ENCODE measurements around the gene PEPD.
"Not testable (repeated sequence)": the region's sequence is repeated elsewhere in the genome, so short reads cannot be mapped to it uniquely, and the experiment has no call there.

The PEPD gene

GRCh38 chr19:33521480-33522370, at the start of gene PEPD:
Gene PEPD (minus strand): TSS chr19:33521791. CDS start chr19:33521760, 31 bp downstream.
- H3K27ac ChIP-seq, result no peak within 1 kb of the TSS
- no peak for TF ChIP-seq CTCF (IDR thresholded peaks at IDR 0.05)
- TF ChIP-seq ZFX (IDR thresholded peaks at IDR 0.05; ENCODE audit: borderline replicate concordance), result no peak

DNA sequence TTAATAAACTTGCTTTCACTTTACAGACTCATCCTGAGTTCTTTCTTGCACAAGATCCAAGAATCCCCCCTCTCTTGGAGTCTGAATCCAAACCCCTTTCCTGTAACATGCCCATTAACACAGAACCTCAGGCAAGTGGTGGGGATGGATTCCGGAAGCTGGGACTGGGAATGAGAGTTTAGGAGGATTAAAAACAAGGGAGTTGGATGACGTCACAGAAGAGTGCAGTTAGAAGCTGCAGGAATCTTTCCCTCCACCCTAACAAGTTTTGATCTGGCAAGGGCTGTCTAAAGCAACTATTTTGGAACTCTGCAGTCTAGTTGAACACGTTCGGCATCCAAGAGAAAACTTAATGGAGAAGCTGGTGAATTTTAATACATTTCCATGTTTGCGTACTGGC, 48.2 kb upstream of the PEPD start:
- H3K27ac ChIP-seq, result no peak overlapping the region
- TF ChIP-seq ZFX (IDR thresholded peaks at IDR 0.05; ENCODE audit: borderline replicate concordance) (no peak), CTCF (IDR thresholded peaks at IDR 0.05) (no peak)

- TF ChIP-seq ZFX (IDR thresholded peaks at IDR 0.05; ENCODE audit: borderline replicate concordance) (no peak), CTCF (IDR thresholded peaks at IDR 0.05) (no peak)
- no peak overlapping the region for H3K27ac ChIP-seq
These were observed 47.1 kb upstream of the PEPD start for GRCh38 chr19:33568706-33569105.

DNA sequence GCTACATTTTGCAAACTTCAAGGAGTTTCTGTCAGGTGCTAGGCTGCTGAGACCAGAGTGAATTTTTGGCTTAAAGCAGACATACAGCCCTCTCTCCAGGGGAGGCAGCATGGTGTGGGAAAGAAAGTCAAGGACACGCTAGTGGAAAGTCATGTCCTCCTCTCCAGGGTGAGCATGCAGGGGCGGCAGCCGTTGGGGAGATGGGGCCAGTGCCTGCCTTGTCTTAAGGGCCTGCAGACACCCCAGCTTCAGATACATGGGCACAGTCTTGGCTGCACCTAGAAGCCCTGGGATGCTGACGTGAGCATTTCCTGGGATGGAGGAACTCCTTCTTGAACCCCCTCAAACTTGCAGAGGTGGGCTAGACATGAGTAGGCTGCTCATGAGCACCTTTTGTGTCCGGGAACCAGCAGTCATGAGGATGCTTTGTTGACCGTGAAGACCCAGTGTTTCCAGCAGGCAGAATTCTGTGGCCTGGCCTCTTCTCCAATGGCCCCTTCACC, 43.3 kb upstream of the PEPD start:
- no peak overlapping the region for H3K27ac ChIP-seq

DNA sequence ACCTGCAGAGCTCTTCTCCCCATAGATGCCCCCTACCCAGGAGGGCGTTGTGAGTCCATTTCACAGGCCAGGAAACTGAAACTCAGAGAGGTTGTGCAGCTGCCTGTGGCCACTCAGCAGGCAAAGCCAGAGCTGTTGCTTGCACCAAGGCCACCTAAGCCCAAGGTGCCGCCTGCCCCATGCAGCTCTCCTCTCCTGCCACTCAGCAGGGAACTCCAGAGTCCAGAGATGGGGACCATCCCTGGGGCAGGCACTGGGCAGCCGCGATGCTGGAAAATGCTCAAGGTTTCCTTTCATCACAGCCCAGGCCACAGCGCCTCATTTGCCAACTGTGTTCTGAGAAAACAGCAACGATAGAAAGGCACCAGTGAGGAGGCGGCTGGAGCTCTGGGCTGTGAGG, 41.0 kb upstream of the PEPD start:
- TF ChIP-seq CTCF (IDR thresholded peaks at IDR 0.05) (no peak), ZFX (IDR thresholded peaks at IDR 0.05; ENCODE audit: borderline replicate concordance) (no peak)
- no peak overlapping the region for H3K27ac ChIP-seq

More for the DNA sequence above, 43.3 kb upstream of the PEPD start:
- TF ChIP-seq ZFX (IDR thresholded peaks at IDR 0.05; ENCODE audit: borderline replicate concordance) (no peak), CTCF (IDR thresholded peaks at IDR 0.05) (no peak)

GRCh38 chr19:33561666-33562065, 40.1 kb upstream of the PEPD start:
- H3K27ac ChIP-seq, result not testable (repeated sequence)

DNA sequence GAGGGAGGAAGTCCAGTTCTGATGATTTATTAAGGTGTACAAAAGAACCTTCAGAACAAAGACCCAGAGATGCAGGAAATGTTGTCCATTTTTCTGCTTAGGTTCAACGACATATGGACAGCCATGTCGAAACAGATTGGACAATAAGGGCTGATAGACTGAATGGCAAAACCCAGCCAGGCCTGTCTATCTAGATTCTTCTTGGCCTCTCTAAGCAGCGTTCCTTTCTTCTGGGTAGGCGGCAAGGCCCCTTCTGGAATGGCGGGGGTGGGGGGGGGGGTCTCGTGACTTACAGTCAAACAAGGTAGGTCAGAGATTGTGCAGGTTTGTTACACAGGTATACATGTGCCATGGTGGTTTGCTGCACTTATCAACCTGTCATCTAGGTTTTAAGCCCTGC, 39.7 kb upstream of the PEPD start:
- TF ChIP-seq ZFX (IDR thresholded peaks at IDR 0.05; ENCODE audit: borderline replicate concordance) (no peak), CTCF (IDR thresholded peaks at IDR 0.05) (no peak)
- H3K27ac ChIP-seq, result no peak overlapping the region
